Suprapubic skin (tissue), 4 donors: Measurements from ENCODE around the gene SCAMP2. TPM values are rescaled to one million over a fixed set of nuclear protein-coding genes. Genes with fewer than 3 reads are reported as not detected.

Experiments
- DNase-seq, 2 donors: peaks; one replicate each; pipeline ENCODE4 v3.0.0-alpha.2; 2019; ENCODE audit warnings: low spot score in 2 of 2
- H3K27ac ChIP-seq: fragments of 200-600 bp; sonication (generic); one replicate; pipeline ENCODE4 v1.5.1; 2019
- H3K27me3 ChIP-seq: fragments of 200-600 bp; sonication (generic); one replicate; pipeline ENCODE4 v1.5.1; 2019
- H3K36me3 ChIP-seq: fragments of 200-600 bp; sonication (generic); one replicate; pipeline ENCODE4 v1.5.1; 2019
- H3K4me1 ChIP-seq: fragments of 200-600 bp; sonication (generic); one replicate; pipeline ENCODE4 v1.5.1; 2019
- H3K4me3 ChIP-seq: fragments of 200-600 bp; sonication (generic); one replicate; pipeline ENCODE4 v1.5.1; 2019; ENCODE audit warnings: mild to moderate bottlenecking
- H3K9me3 ChIP-seq: fragments of 200-600 bp; sonication (generic); one replicate; pipeline ENCODE4 v1.5.1; 2019
- CTCF ChIP-seq, 2 donors: fragments of 200-600 bp in 1 of 2; fragments of 450-650 bp in 1 of 2; sonication (generic) in 1 of 2; IDR thresholded peaks; one replicate each; pipeline ENCODE4 v1.5.1; 2016 to 2019; ENCODE audit warnings: antibody characterized with exemption in 2 of 2, mild to moderate bottlenecking in 1 of 2, moderate library complexity in 1 of 2
- EP300 ChIP-seq: sonication (generic); formaldehyde crosslinking; IDR thresholded peaks from one replicate; pipeline ENCODE4 v1.6.1; 2017; ENCODE audit warnings: antibody characterized with exemption
- POLR2A ChIP-seq, 2 donors: fragments of 450-650 bp; IDR thresholded peaks; one replicate each; pipeline ENCODE4 v1.6.1; 2017; ENCODE audit warnings: antibody characterized with exemption in 2 of 2, mild to moderate bottlenecking in 2 of 2, moderate library complexity in 2 of 2
- POLR2AphosphoS5 ChIP-seq, 3 donors: sonication (generic); formaldehyde crosslinking; IDR thresholded peaks; one replicate each; pipeline ENCODE4 v1.6.1; 2017; ENCODE audit warnings: antibody characterized with exemption in 3 of 3
- WGBS: methylation state at CpG from one replicate; pipeline ENCODE4 v1.1.5; 2018; 5-methylcytosine and 5-hydroxymethylcytosine counted together
- total RNA-seq, 4 donors: library from RNA; depleted of rRNA; stranded (reverse); fragments of >200 nt; gene quantifications; one replicate each; pipeline ENCODE4 v1.1.0, GENCODE V29; 2016

The SCAMP2 gene
- total RNA-seq, 4 donors from 2014 or later, result 82.7 to 120 (median 102) TPM

GRCh38 chr15:74816624-74817369 lies 56.4 kb downstream of the SCAMP2 start:
- no peaks in the 10 kb centered on the region for H3K9me3 ChIP-seq
- H3K4me3 ChIP-seq, result no peak overlapping the region
- 42% methylated on average over 13 of the region's 19 CpGs for WGBS
- H3K27me3 ChIP-seq, result no peaks in the 10 kb centered on the region
- H3K4me1 ChIP-seq, result peaks cover 12% of the 10 kb centered on the region
- DNase-seq, result no peak
- H3K36me3 ChIP-seq, result no peaks in the 10 kb centered on the region
- H3K27ac ChIP-seq, result peak overlapping the region; percentile 35
- TF ChIP-seq CTCF (IDR thresholded peaks at IDR 0.05) (no peak), EP300 (no peak), POLR2A (IDR thresholded peaks at IDR 0.05) (no peak), POLR2AphosphoS5 (IDR thresholded peaks at IDR 0.05) (no peak)

DNA sequence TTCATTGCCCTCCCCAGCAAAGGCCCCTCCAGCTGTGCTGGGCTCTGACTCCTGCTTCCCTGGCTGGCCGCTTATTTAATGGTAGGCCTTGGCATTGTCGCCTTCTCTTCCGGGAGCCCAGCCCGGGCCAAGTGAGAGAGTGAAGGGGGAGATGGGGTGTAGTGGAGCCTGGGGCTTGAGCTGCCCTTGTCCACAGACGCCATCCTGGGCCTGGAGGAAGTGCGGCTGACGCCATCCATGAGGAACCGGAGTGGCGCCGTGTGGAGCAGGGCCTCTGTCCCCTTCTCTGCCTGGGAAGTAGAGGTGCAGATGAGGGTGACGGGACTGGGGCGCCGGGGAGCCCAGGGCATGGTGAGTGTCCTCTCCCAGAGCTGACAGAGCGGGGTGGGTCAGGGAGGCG lies 57.2 kb downstream of the SCAMP2 start:
- 85% methylated on average over 15 of the region's 15 CpGs for WGBS
- H3K4me3 ChIP-seq, result no peak overlapping the region
- DNase-seq, result no peak
- H3K36me3 ChIP-seq, result no peaks in the 10 kb centered on the region
- H3K27ac ChIP-seq, result no peak overlapping the region
- peaks cover 12% of the 10 kb centered on the region for H3K4me1 ChIP-seq
- no peaks in the 10 kb centered on the region for H3K27me3 ChIP-seq
- TF ChIP-seq EP300 (no peak), CTCF (IDR thresholded peaks at IDR 0.05) (no peak), POLR2AphosphoS5 (IDR thresholded peaks at IDR 0.05) (no peak), POLR2A (IDR thresholded peaks at IDR 0.05) (no peak)
- H3K9me3 ChIP-seq, result no peaks in the 10 kb centered on the region

DNA sequence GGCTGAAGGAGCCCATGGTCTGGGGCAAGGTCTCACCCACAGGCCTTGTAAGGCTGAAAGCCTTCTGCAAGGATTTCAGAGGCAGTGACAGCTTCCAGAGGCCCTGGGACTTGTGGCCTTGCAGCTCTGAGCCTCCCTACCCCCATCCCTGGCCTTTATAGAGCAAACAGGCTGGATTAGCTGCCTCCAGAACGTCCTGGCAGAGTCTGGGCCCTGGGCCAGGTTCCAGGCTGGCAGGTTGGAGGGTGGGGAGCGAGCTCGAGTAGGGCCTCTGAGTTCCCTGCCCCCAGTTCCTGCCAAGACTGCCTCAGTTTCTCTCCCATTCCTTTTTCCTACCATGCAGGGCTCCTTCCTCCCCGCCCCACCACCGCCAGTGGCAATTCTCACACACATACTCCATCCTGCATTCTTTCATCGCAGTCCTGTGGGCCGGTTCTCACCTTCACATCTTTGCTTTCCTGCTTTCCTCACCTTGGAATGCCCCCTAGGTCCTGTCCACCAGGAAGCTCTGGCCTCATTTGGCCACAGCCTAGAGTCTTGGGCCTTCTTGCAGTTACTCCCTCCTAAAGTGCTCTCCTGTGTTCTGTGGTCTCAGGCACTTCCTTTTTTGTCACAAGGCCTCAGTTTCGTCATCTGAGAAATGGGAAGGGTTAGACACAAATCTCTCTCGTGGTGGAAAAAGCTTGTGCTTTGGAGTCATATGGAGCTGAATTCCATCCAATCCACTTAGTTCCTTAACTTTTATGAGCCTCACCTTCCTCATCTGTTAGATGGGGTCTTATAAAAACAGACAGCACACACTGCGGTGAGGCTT lies 57.8 kb downstream of the SCAMP2 start:
- WGBS, result 71% methylated on average over 10 of the region's 10 CpGs
- no peaks in the 10 kb centered on the region for H3K27me3 ChIP-seq
- no peak for DNase-seq
- H3K36me3 ChIP-seq, result no peaks in the 10 kb centered on the region
- H3K4me3 ChIP-seq, result no peak overlapping the region
- no peaks in the 10 kb centered on the region for H3K9me3 ChIP-seq
- no peak overlapping the region for H3K27ac ChIP-seq
- no peak for TF ChIP-seq EP300
- no peak for TF ChIP-seq CTCF (IDR thresholded peaks at IDR 0.05)
- no peak for TF ChIP-seq POLR2AphosphoS5 (IDR thresholded peaks at IDR 0.05)
- TF ChIP-seq POLR2A (IDR thresholded peaks at IDR 0.05), result no peak
- peaks cover 12% of the 10 kb centered on the region for H3K4me1 ChIP-seq

GRCh38 chr15:74812533-74812932 lies 60.6 kb downstream of the SCAMP2 start, which contains the start of gene LMAN1L:
Gene LMAN1L, plus strand, starts transcription at chr15:74812835. Its CDS starts 20 bp downstream, at chr15:74812855.
- no peaks in the 10 kb centered on the region for H3K9me3 ChIP-seq
- no peaks in the 10 kb centered on the region for H3K27me3 ChIP-seq
- 64% methylated on average over 10 of the region's 12 CpGs for WGBS
- no peak within 1 kb of the TSS for H3K27ac ChIP-seq
- H3K4me1 ChIP-seq, result peaks cover 11% of the 10 kb centered on the region
- no peak within 1 kb of the TSS for H3K4me3 ChIP-seq
- DNase-seq, result no peak
- H3K36me3 ChIP-seq, result no peaks in the 10 kb centered on the region
- no peak for TF ChIP-seq POLR2A (IDR thresholded peaks at IDR 0.05)
- no peak for TF ChIP-seq EP300
- TF ChIP-seq CTCF (IDR thresholded peaks at IDR 0.05), result no peak
- no peak for TF ChIP-seq POLR2AphosphoS5 (IDR thresholded peaks at IDR 0.05)

GRCh38 chr15:74809956-74810355 lies 63.2 kb downstream of the SCAMP2 start:
- TF ChIP-seq POLR2AphosphoS5 (IDR thresholded peaks at IDR 0.05) (no peak), POLR2A (IDR thresholded peaks at IDR 0.05) (no peak), EP300 (no peak), CTCF (IDR thresholded peaks at IDR 0.05) (no peak)
- Histone ChIP-seq H3K4me3 (no peak overlapping the region), H3K4me1 (no peaks in the 10 kb centered on the region), H3K36me3 (no peaks in the 10 kb centered on the region), H3K9me3 (no peaks in the 10 kb centered on the region), H3K27me3 (no peaks in the 10 kb centered on the region), H3K27ac (no peak overlapping the region)
- no peak for DNase-seq
- 79% methylated on average over 3 of the region's 3 CpGs for WGBS
